Kidney (tissue), 14 donors: ENCODE measurements around the gene ALDH3A2. TPM values are rescaled to one million over a fixed set of nuclear protein-coding genes. Genes with fewer than 3 reads are reported as not detected.
A peak's percentile ranks its signal among the peaks of the same experiment; 100 is the strongest.

Experiments
- DNase-seq, 5 donors: peaks; one replicate each; pipeline ENCODE4 v3.0.0-alpha.2; 2013 to 2020
- FAIRE-seq: peaks from 2 replicates; lab custom pipeline; 2012; peaks lifted over from hg19 to GRCh38; lab: Jason Lieb, UNC
- H3K27ac ChIP-seq, 2 donors: one replicate each; pipeline ENCODE4 v1.7.0; 2013; ENCODE audit warnings: low read depth in 2 of 2, low read length in 2 of 2, inconsistent platforms in 1 of 2
- H3K27me3 ChIP-seq: one replicate; pipeline ENCODE4 v1.7.1; 2013; ENCODE audit warnings: low read length, inconsistent platforms; ENCODE audit not compliant: control insufficient read depth, insufficient read depth
- H3K36me3 ChIP-seq, 3 donors: one replicate each; pipeline versions ENCODE4 v1.7.0 to v1.7.1; 2013; ENCODE audit warnings: low read length in 3 of 3, control low read depth in 1 of 3, inconsistent platforms in 1 of 3; ENCODE audit not compliant: insufficient read depth in 3 of 3, control insufficient read depth in 2 of 3
- H3K4me1 ChIP-seq, 3 donors: one replicate each; pipeline versions ENCODE4 v1.7.0 to v1.7.1; 2013; ENCODE audit warnings: low read length in 3 of 3, inconsistent platforms in 1 of 3, low read depth in 1 of 3; ENCODE audit not compliant: control insufficient read depth in 2 of 3, insufficient read depth in 2 of 3
- H3K4me3 ChIP-seq, 3 donors: one replicate each; pipeline versions ENCODE4 v1.7.0 to v1.8.1; 2013; ENCODE audit warnings: low read length in 3 of 3, control low read depth in 1 of 3, inconsistent platforms in 1 of 3
- H3K9ac ChIP-seq, 3 donors: one replicate each; pipeline versions ENCODE4 v1.7.0 to v1.7.1; 2013; ENCODE audit warnings: low read length in 3 of 3, control low read depth in 1 of 3, inconsistent platforms in 1 of 3
- H3K9me3 ChIP-seq, 3 donors: one replicate each; pipeline versions ENCODE4 v1.7.0 to v1.7.1; 2013; ENCODE audit warnings: low read length in 3 of 3, control low read depth in 1 of 3, inconsistent platforms in 1 of 3; ENCODE audit not compliant: control insufficient read depth in 2 of 3, insufficient read depth in 1 of 3
- CTCF ChIP-seq: IDR thresholded peaks from 3 replicates; pipeline ENCODE4 v1.5.1; 2012; ENCODE audit warnings: mild to moderate bottlenecking, moderate library complexity, borderline replicate concordance; ENCODE audit not compliant: insufficient read depth; ENCODE audit errors: extremely low read depth
- intact Hi-C: fragments of 100-400 bp; cut with DNase I; formaldehyde crosslinking; loops from one replicate; pipeline ENCODE4 v1.11.1; 2022
- polyA plus RNA-seq: library from polyadenylated mRNA; stranded (reverse); fragments of 350-450 nt; fragmentation: Illumina TruSeq; extraction: RNeasy Lipid Tissue Mini Kit (QIAGEN cat#74804); gene quantifications from one replicate; pipeline ENCODE4 v1.2.3, GENCODE V29; 2014; ENCODE audit warnings: low read depth, low replicate concordance; ENCODE audit not compliant: insufficient read depth
- total RNA-seq: library from RNA; stranded (reverse); fragmentation: NEBNext Ultra II Directional; extraction: Animal tissue kit (Norgen Biotek cat#: 25700); gene quantifications from one replicate; pipeline ENCODE4 v1.2.1, GENCODE V29; 2021
- donor health status: control.
- donor health status: control.
- donor health status: control.
- donor health status: control.
- donor health status: control.
- donor health status: DM: yes; HTN: yes; CAD: no.
- donor health status: Normal renal cell carcinoma (clear cell type).

ALDH3A2 gene
- total and polyA plus RNA-seq, 2 donors from 2014 or later: 75.0 to 87.7 TPM

- Histone ChIP-seq H3K27me3 (no peaks in the 10 kb centered on the region), H3K9me3 (no peaks in the 10 kb centered on the region), H3K4me3 (no peak overlapping the region), H3K4me1 (peaks cover 10 to 14% (median 11%) of the 10 kb centered on the region in 3 donors), H3K9ac (peak overlapping the region in 1 of 3 donors; percentile 36), H3K27ac (no peak overlapping the region), H3K36me3 (no peaks in the 10 kb centered on the region)
- DNase-seq: peak in 4 of 5 donors; percentile 87 to 91 (median 90)
- FAIRE-seq: no peak
- intact Hi-C loops: no loop called here
- TF ChIP-seq CTCF: no peak
Observed at GRCh38 chr17:19703106-19703827, 54.7 kb downstream of the ALDH3A2 start.

- Histone ChIP-seq H3K4me1 (peaks cover 10 to 14% (median 11%) of the 10 kb centered on the region in 3 donors), H3K9me3 (no peaks in the 10 kb centered on the region), H3K36me3 (no peaks in the 10 kb centered on the region), H3K27me3 (no peaks in the 10 kb centered on the region), H3K9ac (no peak overlapping the region), H3K27ac (peak overlapping the region in 1 of 2 donors; percentile 35), H3K4me3 (no peak overlapping the region)
- intact Hi-C loops: no loop called here
- FAIRE-seq: no peak
- DNase-seq: peak in 4 of 5 donors; percentile 46 to 68 (median 58)
- no peak for TF ChIP-seq CTCF
Observed at GRCh38 chr17:19703828-19704613, 55.5 kb downstream of the ALDH3A2 start.

- H3K27ac ChIP-seq: no peak overlapping the region
- H3K36me3 ChIP-seq: no peaks in the 10 kb centered on the region
- H3K9ac ChIP-seq: no peak overlapping the region
- FAIRE-seq (no peak), DNase-seq (peak in 1 of 5 donors; percentile 49)
- TF ChIP-seq CTCF: no peak
- peaks cover 10 to 14% (median 11%) of the 10 kb centered on the region in 3 donors for H3K4me1 ChIP-seq
- no peaks in the 10 kb centered on the region for H3K9me3 ChIP-seq
- H3K4me3 ChIP-seq: no peak overlapping the region
- intact Hi-C loops: no loop called here
- H3K27me3 ChIP-seq: no peaks in the 10 kb centered on the region
Observed at GRCh38 chr17:19705201-19705600, 56.6 kb downstream of the ALDH3A2 start.
